Mucosa of stomach (tissue), 1 donor: ENCODE data around the gene BLVRB.
A peak's percentile ranks its signal among the peaks of the same experiment; 100 is the strongest.
"Not testable (repeated sequence)": the region's sequence is repeated elsewhere in the genome, so short reads cannot be mapped to it uniquely, and the experiment has no call there.

Source experiments
- H3K27me3 ChIP-seq: one replicate; pipeline ENCODE4 v1.7.0; 2013; ENCODE audit warnings: mild to moderate bottlenecking, low read length; ENCODE audit not compliant: control insufficient read depth, insufficient read depth
- H3K36me3 ChIP-seq: one replicate; pipeline ENCODE4 v1.7.0; 2013; ENCODE audit warnings: low read length; ENCODE audit not compliant: control insufficient read depth, insufficient read depth
- H3K4me1 ChIP-seq: one replicate; pipeline ENCODE4 v1.7.0; 2013; ENCODE audit warnings: mild to moderate bottlenecking, low read length; ENCODE audit not compliant: control insufficient read depth, insufficient read depth
- H3K4me3 ChIP-seq: one replicate; pipeline ENCODE4 v1.7.0; 2013; ENCODE audit warnings: low read length
- H3K9ac ChIP-seq: one replicate; pipeline ENCODE4 v1.7.0; 2013; ENCODE audit warnings: mild to moderate bottlenecking, low read length, moderate library complexity
- H3K9me3 ChIP-seq: one replicate; pipeline ENCODE4 v1.7.0; 2013; ENCODE audit warnings: mild to moderate bottlenecking, low read length, moderate library complexity; ENCODE audit not compliant: control insufficient read depth
- donor health status: Pancreatic carcinoma.

BLVRB gene

DNA sequence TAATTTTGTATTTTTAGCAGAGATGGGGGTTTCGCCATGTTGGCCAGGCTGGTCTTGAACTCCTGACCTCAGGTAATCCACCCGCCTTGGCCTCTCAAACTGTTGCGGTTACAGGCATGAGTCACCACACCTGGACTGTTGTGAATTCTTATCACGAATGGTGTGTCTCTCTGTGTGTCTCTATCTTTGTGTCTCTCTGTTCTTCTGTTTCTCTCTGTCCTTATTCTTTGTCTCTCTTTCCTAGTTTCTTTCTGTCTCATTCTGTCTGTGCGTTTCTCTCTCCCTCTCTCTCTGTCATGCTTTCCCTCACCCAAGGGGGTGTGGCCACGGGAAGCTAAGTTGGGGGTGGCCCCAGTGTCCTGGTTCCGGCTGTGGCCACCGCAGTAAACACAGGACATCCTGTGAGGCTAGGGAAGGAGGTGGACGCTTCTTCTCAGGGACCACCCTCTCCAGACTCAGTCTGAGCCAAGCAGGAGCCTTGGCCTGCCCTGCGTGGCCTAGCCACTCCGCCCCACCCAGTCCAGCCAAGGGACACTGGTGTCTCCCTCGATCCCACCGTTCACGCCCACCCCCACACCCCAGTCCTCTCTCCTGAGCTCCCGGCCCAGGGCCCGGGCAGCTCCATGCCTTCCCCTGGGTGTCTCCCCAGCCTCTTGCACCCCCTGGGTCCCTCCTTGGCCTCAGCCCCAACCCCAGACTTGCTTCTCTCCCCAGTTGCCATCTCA is 48.5 kb downstream of the BLVRB start:
- no peaks in the 10 kb centered on the region for H3K36me3 ChIP-seq
- H3K9ac ChIP-seq = no peak overlapping the region
- peaks cover 14% of the 10 kb centered on the region for H3K4me1 ChIP-seq
- no peaks in the 10 kb centered on the region for H3K27me3 ChIP-seq
- no peaks in the 10 kb centered on the region for H3K9me3 ChIP-seq
- no peak overlapping the region for H3K4me3 ChIP-seq

DNA sequence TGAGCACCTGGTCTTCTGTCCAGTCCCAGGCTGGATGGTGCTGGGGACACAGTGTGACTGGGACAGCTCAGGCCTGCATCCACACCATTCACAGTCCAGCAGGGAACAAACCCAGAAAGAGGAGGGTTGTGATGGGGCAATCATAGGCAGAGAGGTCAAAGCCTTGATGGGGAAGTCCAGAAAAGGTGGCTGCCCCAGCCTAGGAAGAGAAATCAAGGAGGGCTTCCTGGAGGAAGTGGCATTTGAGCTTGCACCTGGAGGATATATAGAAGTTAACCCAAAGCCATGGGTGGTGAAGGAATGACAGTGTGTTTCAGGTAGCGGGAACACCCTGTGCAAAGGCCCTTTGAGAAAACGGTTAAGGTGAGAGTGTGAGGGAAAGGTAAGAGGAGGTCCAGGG is 49.8 kb downstream of the BLVRB start:
- Histone ChIP-seq H3K9me3 (no peaks in the 10 kb centered on the region), H3K9ac (no peak overlapping the region), H3K27me3 (no peaks in the 10 kb centered on the region), H3K4me3 (no peak overlapping the region), H3K4me1 (peaks cover 6% of the 10 kb centered on the region), H3K36me3 (no peaks in the 10 kb centered on the region)

- H3K4me1 ChIP-seq = peaks cover 6% of the 10 kb centered on the region
- no peaks in the 10 kb centered on the region for H3K9me3 ChIP-seq
- H3K4me3 ChIP-seq = no peak overlapping the region
- no peaks in the 10 kb centered on the region for H3K36me3 ChIP-seq
- H3K27me3 ChIP-seq = no peaks in the 10 kb centered on the region
- H3K9ac ChIP-seq = no peak overlapping the region
Measured at GRCh38 chr19:40414542-40415535, 50.7 kb downstream of the BLVRB start.

DNA sequence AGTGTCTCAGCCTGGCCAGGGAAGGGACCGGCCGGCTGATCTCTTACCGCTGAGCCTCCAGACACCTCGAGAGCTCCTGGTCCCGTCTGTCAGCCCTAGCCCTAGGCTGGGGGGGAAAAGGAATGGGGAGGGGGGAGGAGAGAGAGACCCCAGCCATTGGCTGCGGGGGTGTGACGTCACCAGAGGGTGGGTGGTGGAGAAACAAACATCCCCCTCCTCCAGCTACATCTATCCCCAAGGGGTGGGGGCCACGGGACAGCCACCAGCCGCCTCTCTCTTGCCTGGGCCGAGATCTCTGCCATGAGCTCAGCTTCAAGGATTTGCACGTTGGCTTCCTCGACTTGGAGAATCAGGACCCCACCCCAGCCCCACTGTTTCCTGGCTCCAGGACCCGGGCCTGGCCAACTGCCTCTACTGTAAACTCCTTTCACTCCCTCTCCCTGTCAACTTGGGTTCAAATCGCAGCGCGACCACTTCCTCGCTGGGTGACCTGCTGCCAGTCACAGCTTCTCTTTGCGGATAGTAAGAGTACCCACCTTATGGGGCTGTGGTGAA is 52.2 kb downstream of the BLVRB start, which contains the start of gene PRX:
TSS of gene PRX (minus strand) at position 88 of the 555 bp plus-strand sequence. CDS start 5,446 bp downstream, outside the sequence.
- Histone ChIP-seq H3K36me3 (no peaks in the 10 kb centered on the region), H3K27me3 (no peaks in the 10 kb centered on the region), H3K4me1 (peaks cover 6% of the 10 kb centered on the region), H3K9me3 (no peaks in the 10 kb centered on the region), H3K4me3 (no peak within 1 kb of the TSS), H3K9ac (peak within 1 kb of the TSS; percentile 3)

- Histone ChIP-seq H3K27me3 (no peaks in the 10 kb centered on the region), H3K9ac (no peak overlapping the region), H3K4me3 (no peak overlapping the region), H3K9me3 (no peaks in the 10 kb centered on the region), H3K4me1 (peaks cover 10% of the 10 kb centered on the region), H3K36me3 (no peaks in the 10 kb centered on the region)
Measured at GRCh38 chr19:40412866-40413265, 52.7 kb downstream of the BLVRB start.

GRCh38 chr19:40411958-40412499 is 53.5 kb downstream of the BLVRB start:
- Histone ChIP-seq H3K4me3 (no peak overlapping the region), H3K27me3 (no peaks in the 10 kb centered on the region), H3K36me3 (no peaks in the 10 kb centered on the region), H3K9me3 (no peaks in the 10 kb centered on the region), H3K4me1 (peaks cover 5% of the 10 kb centered on the region), H3K9ac (peak overlapping the region; percentile 3)

GRCh38 chr19:40411125-40411842 is 54.3 kb downstream of the BLVRB start:
- no peak overlapping the region for H3K4me3 ChIP-seq
- H3K36me3 ChIP-seq = no peaks in the 10 kb centered on the region
- no peaks in the 10 kb centered on the region for H3K27me3 ChIP-seq
- H3K9ac ChIP-seq = no peak overlapping the region
- H3K4me1 ChIP-seq = peaks cover 5% of the 10 kb centered on the region
- H3K9me3 ChIP-seq = no peaks in the 10 kb centered on the region

- no peak overlapping the region for H3K4me3 ChIP-seq
Measured at GRCh38 chr19:40410030-40410389, 55.5 kb downstream of the BLVRB start.

DNA sequence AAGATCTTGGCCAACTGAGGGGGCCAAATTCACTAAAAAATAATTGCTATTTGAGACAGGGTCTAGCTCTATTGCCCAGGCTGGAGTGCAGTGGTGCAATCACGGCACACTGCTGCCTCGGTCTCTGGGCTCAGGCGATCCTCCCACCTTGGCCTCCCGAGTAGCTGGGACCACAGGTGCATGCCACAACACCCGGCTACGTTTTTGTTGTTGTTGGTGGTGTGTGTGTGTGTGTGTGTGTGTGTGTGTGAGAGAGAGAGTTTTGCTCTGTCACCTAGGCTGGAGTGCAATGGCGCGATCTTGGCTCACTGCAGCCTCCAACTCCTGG is 57.0 kb downstream of the BLVRB start:
- H3K4me1 ChIP-seq, H3K27me3 ChIP-seq, H3K4me3 ChIP-seq, H3K9ac ChIP-seq, H3K36me3 ChIP-seq, H3K9me3 ChIP-seq: not testable (repeated sequence)

More at GRCh38 chr19:40410030-40410389, 55.5 kb downstream of the BLVRB start:
- Histone ChIP-seq H3K27me3 (no peaks in the 10 kb centered on the region), H3K9me3 (no peaks in the 10 kb centered on the region), H3K4me1 (peaks cover 5% of the 10 kb centered on the region), H3K36me3 (no peaks in the 10 kb centered on the region), H3K9ac (no peak overlapping the region)

- Histone ChIP-seq H3K36me3 (no peaks in the 10 kb centered on the region), H3K9ac (no peak overlapping the region), H3K4me1 (peaks cover 8% of the 10 kb centered on the region), H3K27me3 (no peaks in the 10 kb centered on the region), H3K4me3 (no peak overlapping the region), H3K9me3 (no peaks in the 10 kb centered on the region)
Measured at GRCh38 chr19:40407714-40408597, 57.6 kb downstream of the BLVRB start.
